Activated naive CD4-positive, alpha-beta T cell treated with anti-CD3 and anti-CD28 coated beads, Interleukin-2, amount 50 U/mL, for 24 hours (primary cell): ENCODE data around the gene LAG3.

Experiments used
- H3K27ac Mint-ChIP-seq: one replicate; pipeline ENCODE4 v1.8.0; 2021; ENCODE audit warnings: mild to moderate bottlenecking, mixed read lengths
- H3K27me3 Mint-ChIP-seq: one replicate; pipeline ENCODE4 v1.8.0; 2021; ENCODE audit warnings: mixed read lengths
- H3K36me3 Mint-ChIP-seq: one replicate; pipeline ENCODE4 v1.8.0; 2021; ENCODE audit warnings: mixed read lengths
- H3K4me1 Mint-ChIP-seq: one replicate; pipeline ENCODE4 v1.8.0; 2021; ENCODE audit warnings: mixed read lengths
- H3K4me3 Mint-ChIP-seq: one replicate; pipeline ENCODE4 v1.8.0; 2021; ENCODE audit warnings: mild to moderate bottlenecking, mixed read lengths
- H3K9me3 Mint-ChIP-seq: one replicate; pipeline ENCODE4 v1.8.0; 2021; ENCODE audit warnings: mixed read lengths

LAG3 gene

GRCh38 chr12:6748761-6749160 is 23.6 kb upstream of the LAG3 start:
- H3K4me1 Mint-ChIP-seq = peaks cover 32% of the 10 kb centered on the region
- H3K4me3 Mint-ChIP-seq = no peak overlapping the region
- peaks cover 18% of the 10 kb centered on the region for H3K36me3 Mint-ChIP-seq
- H3K27ac Mint-ChIP-seq = no peak overlapping the region
- H3K27me3 Mint-ChIP-seq = no peaks in the 10 kb centered on the region
- no peaks in the 10 kb centered on the region for H3K9me3 Mint-ChIP-seq

GRCh38 chr12:6750506-6750905 is 21.8 kb upstream of the LAG3 start:
- no peaks in the 10 kb centered on the region for H3K9me3 Mint-ChIP-seq
- H3K27ac Mint-ChIP-seq = no peak overlapping the region
- H3K4me1 Mint-ChIP-seq = peaks cover 27% of the 10 kb centered on the region
- no peak overlapping the region for H3K4me3 Mint-ChIP-seq
- no peaks in the 10 kb centered on the region for H3K27me3 Mint-ChIP-seq
- peaks cover 11% of the 10 kb centered on the region for H3K36me3 Mint-ChIP-seq

GRCh38 chr12:6751767-6752166 is 20.6 kb upstream of the LAG3 start:
- H3K9me3 Mint-ChIP-seq = no peaks in the 10 kb centered on the region
- peak overlapping the region; percentile 82 for H3K27ac Mint-ChIP-seq
- peaks cover 11% of the 10 kb centered on the region for H3K36me3 Mint-ChIP-seq
- H3K4me1 Mint-ChIP-seq = peaks cover 21% of the 10 kb centered on the region
- peak overlapping the region; percentile 94 for H3K4me3 Mint-ChIP-seq
- H3K27me3 Mint-ChIP-seq = no peaks in the 10 kb centered on the region

GRCh38 chr12:6752167-6752920 is 20.0 kb upstream of the LAG3 start:
- Mint-ChIP-seq H3K9me3 (no peaks in the 10 kb centered on the region), H3K36me3 (peaks cover 9% of the 10 kb centered on the region), H3K27ac (peak overlapping the region; percentile 82), H3K4me3 (peak overlapping the region; percentile 94), H3K27me3 (no peaks in the 10 kb centered on the region), H3K4me1 (peaks cover 21% of the 10 kb centered on the region)

GRCh38 chr12:6752921-6753771 is 19.2 kb upstream of the LAG3 start, which contains the start of gene MLF2:
Gene MLF2, minus strand, starts transcription at chr12:6753141. Its CDS starts 807 bp downstream, at chr12:6752334.
- H3K36me3 Mint-ChIP-seq = peaks cover 3% of the 10 kb centered on the region

GRCh38 chr12:6753772-6754356 is 18.5 kb upstream of the LAG3 start:
- Mint-ChIP-seq H3K4me1 (peaks cover 26% of the 10 kb centered on the region), H3K9me3 (no peaks in the 10 kb centered on the region), H3K27ac (peak overlapping the region; percentile 98), H3K27me3 (no peaks in the 10 kb centered on the region), H3K4me3 (peak overlapping the region; percentile 94), H3K36me3 (peaks cover 2% of the 10 kb centered on the region)

More at GRCh38 chr12:6752921-6753771, 19.2 kb upstream of the LAG3 start, which contains the start of gene MLF2:
- H3K27ac Mint-ChIP-seq = peak within 1 kb of the TSS; percentile 98
- no peaks in the 10 kb centered on the region for H3K9me3 Mint-ChIP-seq
- H3K27me3 Mint-ChIP-seq = no peaks in the 10 kb centered on the region
- H3K4me1 Mint-ChIP-seq = peaks cover 21% of the 10 kb centered on the region
- H3K4me3 Mint-ChIP-seq = peak within 1 kb of the TSS; percentile 94

- Mint-ChIP-seq H3K4me3 (no peak overlapping the region), H3K9me3 (no peaks in the 10 kb centered on the region), H3K27ac (no peak overlapping the region), H3K27me3 (no peaks in the 10 kb centered on the region), H3K36me3 (no peaks in the 10 kb centered on the region), H3K4me1 (peaks cover 28% of the 10 kb centered on the region)
These were observed 17.9 kb upstream of the LAG3 start for GRCh38 chr12:6754411-6754810.

GRCh38 chr12:6757028-6757690 is 15.2 kb upstream of the LAG3 start:
- Mint-ChIP-seq H3K27ac (peak overlapping the region; percentile 70), H3K4me1 (peaks cover 13% of the 10 kb centered on the region), H3K36me3 (no peaks in the 10 kb centered on the region), H3K27me3 (no peaks in the 10 kb centered on the region), H3K4me3 (no peak overlapping the region), H3K9me3 (no peaks in the 10 kb centered on the region)

GRCh38 chr12:6758506-6759095 is 13.7 kb upstream of the LAG3 start:
- no peaks in the 10 kb centered on the region for H3K36me3 Mint-ChIP-seq
- no peak overlapping the region for H3K4me3 Mint-ChIP-seq
- H3K27me3 Mint-ChIP-seq = no peaks in the 10 kb centered on the region
- H3K9me3 Mint-ChIP-seq = no peaks in the 10 kb centered on the region
- H3K27ac Mint-ChIP-seq = no peak overlapping the region
- H3K4me1 Mint-ChIP-seq = peaks cover 12% of the 10 kb centered on the region

- Mint-ChIP-seq H3K36me3 (no peaks in the 10 kb centered on the region), H3K4me3 (no peak overlapping the region), H3K27me3 (peaks cover 4% of the 10 kb centered on the region), H3K4me1 (peaks cover 14% of the 10 kb centered on the region), H3K27ac (no peak overlapping the region), H3K9me3 (no peaks in the 10 kb centered on the region)
These were observed 12.6 kb upstream of the LAG3 start for GRCh38 chr12:6759741-6760140.

- Mint-ChIP-seq H3K27me3 (peaks cover 15% of the 10 kb centered on the region), H3K9me3 (no peaks in the 10 kb centered on the region)
These were observed 8.9 kb upstream of the LAG3 start for GRCh38 chr12:6763380-6763779.

GRCh38 chr12:6764011-6764828 is 8.1 kb upstream of the LAG3 start:
- peaks cover 33% of the 10 kb centered on the region for H3K4me1 Mint-ChIP-seq
- H3K36me3 Mint-ChIP-seq = no peaks in the 10 kb centered on the region
- H3K27ac Mint-ChIP-seq = peak overlapping the region; percentile 72
- H3K9me3 Mint-ChIP-seq = no peaks in the 10 kb centered on the region
- peak overlapping the region; percentile 54 for H3K4me3 Mint-ChIP-seq
- peaks cover 18% of the 10 kb centered on the region for H3K27me3 Mint-ChIP-seq

More at GRCh38 chr12:6763380-6763779, 8.9 kb upstream of the LAG3 start:
- no peaks in the 10 kb centered on the region for H3K36me3 Mint-ChIP-seq
- H3K4me3 Mint-ChIP-seq = no peak overlapping the region
- no peak overlapping the region for H3K27ac Mint-ChIP-seq
- peaks cover 36% of the 10 kb centered on the region for H3K4me1 Mint-ChIP-seq

- Mint-ChIP-seq H3K27me3 (peaks cover 18% of the 10 kb centered on the region), H3K9me3 (no peaks in the 10 kb centered on the region), H3K4me1 (peaks cover 33% of the 10 kb centered on the region), H3K27ac (peak overlapping the region; percentile 79), H3K4me3 (peak overlapping the region; percentile 87), H3K36me3 (no peaks in the 10 kb centered on the region)
These were observed 7.2 kb upstream of the LAG3 start for GRCh38 chr12:6765048-6765633.
